H9 (cell line): ENCODE data around the gene TMEM132D. TPM values are rescaled to one million over a fixed set of nuclear protein-coding genes. Genes with fewer than 3 reads are reported as not detected.

ENCODE experiments used
- DNase-seq: peaks from one replicate; pipeline ENCODE4 v3.0.0-alpha.2; 2017
- H2AFZ ChIP-seq: one replicate; pipeline ENCODE4 v1.6.1; 2013; ENCODE audit warnings: mild to moderate bottlenecking, low read length, control low read depth, moderate library complexity
- H2AK5ac ChIP-seq: 2 replicates; pipeline ENCODE4 v1.6.1; 2013; ENCODE audit warnings: low read length, control low read depth, mixed read lengths; ENCODE audit not compliant: insufficient read length
- H2BK120ac ChIP-seq: one replicate; pipeline ENCODE4 v1.6.1; 2013; ENCODE audit warnings: low read depth, mild to moderate bottlenecking, low read length, control low read depth, inconsistent platforms; ENCODE audit not compliant: poor library complexity, severe bottlenecking
- H2BK12ac ChIP-seq: 2 replicates; pipeline ENCODE4 v1.6.1; 2013; ENCODE audit warnings: low read length, control low read depth, mixed read lengths, low read depth; ENCODE audit not compliant: insufficient read length
- H2BK15ac ChIP-seq: 2 replicates; pipeline ENCODE4 v1.6.1; 2013; ENCODE audit warnings: low read depth, low read length, control low read depth
- H2BK20ac ChIP-seq: one replicate; pipeline ENCODE4 v1.6.1; 2013; ENCODE audit warnings: low read depth, mild to moderate bottlenecking, low read length, control low read depth, inconsistent platforms; ENCODE audit not compliant: poor library complexity, severe bottlenecking
- H2BK5ac ChIP-seq: 2 replicates; pipeline ENCODE4 v1.6.1; 2013; ENCODE audit warnings: low read length, control low read depth, mixed read lengths; ENCODE audit not compliant: insufficient read length
- H3K14ac ChIP-seq: 2 replicates; pipeline ENCODE4 v1.6.1; 2013; ENCODE audit warnings: low read length, control low read depth; ENCODE audit not compliant: insufficient read depth
- H3K18ac ChIP-seq: 2 replicates; pipeline ENCODE4 v1.6.1; 2013; ENCODE audit warnings: low read depth, mild to moderate bottlenecking, mixed read lengths, low read length, control low read depth; ENCODE audit not compliant: insufficient read length
- H3K23ac ChIP-seq: 2 replicates; pipeline ENCODE4 v1.6.1; 2013; ENCODE audit warnings: low read length, control low read depth, mixed read lengths, low read depth; ENCODE audit not compliant: insufficient read length
- H3K23me2 ChIP-seq: 2 replicates; pipeline ENCODE4 v1.6.1; 2013; ENCODE audit warnings: low read depth, mild to moderate bottlenecking, mixed read lengths, low read length, control low read depth; ENCODE audit not compliant: insufficient read length, poor library complexity, severe bottlenecking
- H3K27ac ChIP-seq: 2 replicates; pipeline ENCODE4 v1.5.1; 2013; ENCODE audit warnings: low read length, control low read depth, mixed read lengths, low read depth; ENCODE audit not compliant: insufficient read length
- H3K27me3 ChIP-seq: 2 replicates; pipeline ENCODE4 v1.6.1; 2013; ENCODE audit warnings: low read length, control low read depth, inconsistent platforms; ENCODE audit not compliant: insufficient read depth
- H3K4ac ChIP-seq: 2 replicates; pipeline ENCODE4 v1.6.1; 2013; ENCODE audit warnings: low read depth, mild to moderate bottlenecking, control low read depth, inconsistent platforms, low read length, moderate library complexity
- H3K4me1 ChIP-seq: 2 replicates; pipeline ENCODE4 v1.6.1; 2013; ENCODE audit warnings: low read length, control low read depth, inconsistent platforms; ENCODE audit not compliant: insufficient read depth
- H3K4me2 ChIP-seq: 2 replicates; pipeline ENCODE4 v1.6.1; 2013; ENCODE audit warnings: low read length, control low read depth, mixed read lengths; ENCODE audit not compliant: insufficient read length, insufficient read depth
- H3K56ac ChIP-seq: 2 replicates; pipeline ENCODE4 v1.6.1; 2013; ENCODE audit warnings: low read depth, mild to moderate bottlenecking, mixed read lengths, low read length, control low read depth; ENCODE audit not compliant: insufficient read length
- H3K79me1 ChIP-seq: 2 replicates; pipeline ENCODE4 v1.6.1; 2013; ENCODE audit warnings: low read depth, mild to moderate bottlenecking, moderate library complexity, low read length, control low read depth, inconsistent platforms; ENCODE audit not compliant: insufficient read depth, poor library complexity, severe bottlenecking
- H3K79me2 ChIP-seq: 2 replicates; pipeline ENCODE4 v1.6.1; 2013; ENCODE audit warnings: low read length, control low read depth, inconsistent platforms; ENCODE audit not compliant: insufficient read depth
- H3K9ac ChIP-seq: 2 replicates; pipeline ENCODE4 v1.6.1; 2013; ENCODE audit warnings: low read length, control low read depth, mixed read lengths; ENCODE audit not compliant: insufficient read length; ENCODE audit errors: extremely low read depth
- H3K9me3 ChIP-seq: one replicate; pipeline ENCODE4 v1.6.1; 2013; ENCODE audit warnings: low read depth, low read length, inconsistent platforms; ENCODE audit not compliant: control insufficient read depth
- H3T11ph ChIP-seq: one replicate; pipeline ENCODE4 v1.6.1; 2013; ENCODE audit warnings: mild to moderate bottlenecking, low read length, control low read depth, inconsistent platforms
- H4K20me1 ChIP-seq: one replicate; pipeline ENCODE4 v1.6.1; 2013; ENCODE audit not compliant: control insufficient read depth, insufficient read length, insufficient read depth
- H4K5ac ChIP-seq: 2 replicates; pipeline ENCODE4 v1.6.1; 2013; ENCODE audit warnings: low read depth, mild to moderate bottlenecking, mixed read lengths, low read length, control low read depth; ENCODE audit not compliant: insufficient read length
- H4K8ac ChIP-seq: replicated peaks from 2 replicates; pipeline ENCODE4 v1.6.1; 2013; ENCODE audit warnings: low read length, control low read depth, mixed read lengths, low read depth; ENCODE audit not compliant: insufficient read length
- H4K91ac ChIP-seq: 2 replicates; pipeline ENCODE4 v1.6.1; 2013; ENCODE audit warnings: low read depth, mild to moderate bottlenecking, moderate library complexity, mixed read lengths, low read length, control low read depth; ENCODE audit not compliant: insufficient read length
- H3K27ac Mint-ChIP-seq, 3 experiments: 2 replicates in 2 of 3; 3 replicates in 1 of 3; pipeline ENCODE4 v1.8.0; 2020 to 2021; ENCODE audit warnings: mixed read lengths in 3 of 3, mild to moderate bottlenecking in 1 of 3, moderate library complexity in 1 of 3
- H3K27me3 Mint-ChIP-seq: 2 replicates; pipeline ENCODE4 v1.8.0; 2021; ENCODE audit warnings: low read depth, mild to moderate bottlenecking, moderate library complexity, mixed read lengths
- H3K36me3 Mint-ChIP-seq, 3 experiments: 2 replicates in 2 of 3; 3 replicates in 1 of 3; pipeline ENCODE4 v1.8.0; 2020 to 2021; ENCODE audit warnings: low read depth in 3 of 3, mixed read lengths in 3 of 3; ENCODE audit not compliant: insufficient read depth in 1 of 3
- H3K4me1 Mint-ChIP-seq, 2 experiments: 2 replicates each; pipeline ENCODE4 v1.8.0; 2020; ENCODE audit warnings: mixed read lengths in 2 of 2
- H3K4me3 Mint-ChIP-seq, 2 experiments: 2 replicates in 1 of 2; 3 replicates in 1 of 2; pipeline ENCODE4 v1.8.0; 2020 to 2021; ENCODE audit warnings: mild to moderate bottlenecking in 2 of 2, mixed read lengths in 2 of 2, moderate library complexity in 1 of 2
- H3K9me3 Mint-ChIP-seq, 2 experiments: 2 replicates in 1 of 2; 3 replicates in 1 of 2; pipeline ENCODE4 v1.8.0; 2020; ENCODE audit warnings: mild to moderate bottlenecking in 2 of 2, mixed read lengths in 2 of 2, moderate library complexity in 1 of 2
- CTCF ChIP-seq: fragments of 200-600 bp; sonication (generic); conservative IDR thresholded peaks from 3 replicates; pipeline ENCODE4 v1.8.0; 2021; ENCODE audit warnings: antibody characterized with exemption, mild to moderate bottlenecking
- WGBS: extraction: QIAGEN DNeasy Blood & Tissue Kit; methylation state at CpG from one replicate; pipeline ENCODE4 v1.1.7; 2013; ENCODE audit warnings: missing lambda C conversion rate, low lambda C conversion rate, mixed read lengths; ENCODE audit not compliant: insufficient read length; ENCODE audit errors: extremely low coverage; 5-methylcytosine and 5-hydroxymethylcytosine counted together
- total RNA-seq: library from RNA; stranded (reverse); gene quantifications from 2 replicates; pipeline ENCODE4 v1.2.1, GENCODE V29; 2021

The TMEM132D gene
- total RNA-seq, 1 experiment from 2014 or later = 6.1 TPM

- H3T11ph ChIP-seq = no peak overlapping the region
- no peak for DNase-seq
- H3K4me3 Mint-ChIP-seq = no peak overlapping the region
- H2BK120ac ChIP-seq = no peak overlapping the region
- H3K56ac ChIP-seq = no peak overlapping the region
- H2AFZ ChIP-seq = no peak overlapping the region
- H3K9me3 ChIP-seq = no peaks in the 10 kb centered on the region
- H3K27me3 Mint-ChIP-seq = no peaks in the 10 kb centered on the region
- H3K9me3 Mint-ChIP-seq = peaks cover 0 to 23% of the 10 kb centered on the region in 2 experiments; a peak in 3 of 5 replicates
- H3K79me1 ChIP-seq = no peaks in the 10 kb centered on the region
- H4K20me1 ChIP-seq = no peaks in the 10 kb centered on the region
- H2BK12ac ChIP-seq = no peak overlapping the region
- H2BK15ac ChIP-seq = no peak overlapping the region
- H4K8ac ChIP-seq = no peak overlapping the region
- no peak for TF ChIP-seq CTCF
- no peak overlapping the region for H2BK20ac ChIP-seq
- H3K4me1 ChIP-seq = no peaks in the 10 kb centered on the region; the same call in 1 of the 2 replicates
- H3K14ac ChIP-seq = no peak overlapping the region
- H3K9ac ChIP-seq = no peak overlapping the region
- H4K91ac ChIP-seq = no peak overlapping the region
- no peak overlapping the region for H3K27ac ChIP-seq
- peaks cover 2% of the 10 kb centered on the region; the same call in 1 of the 2 replicates for H3K79me2 ChIP-seq
- H3K23ac ChIP-seq = no peak overlapping the region
- H3K23me2 ChIP-seq = no peaks in the 10 kb centered on the region
- no peak overlapping the region for H2AK5ac ChIP-seq
- H3K27me3 ChIP-seq = no peaks in the 10 kb centered on the region
- peak overlapping the region in 1 of 3 experiments; percentile 32; a peak in 3 of 7 replicates for H3K27ac Mint-ChIP-seq
- no peak overlapping the region for H3K4me2 ChIP-seq
- H2BK5ac ChIP-seq = no peak overlapping the region
- no peak overlapping the region for H4K5ac ChIP-seq
- no peak overlapping the region for H3K4ac ChIP-seq
- WGBS = no CpG with 5 or more reads among the region's 5 CpGs
- H3K4me1 Mint-ChIP-seq = peaks cover 42 to 43% of the 10 kb centered on the region in 2 experiments
- no peak overlapping the region for H3K18ac ChIP-seq
- H3K36me3 Mint-ChIP-seq = peaks cover under 1 to 24% (median 9%) of the 10 kb centered on the region in 3 experiments; a peak in 5 of 7 replicates
Observed at GRCh38 chr12:129791396-129791795, 112.4 kb downstream of the TMEM132D start.
